Endothelial cell of umbilical vein (primary cell): ENCODE measurements around the gene NEUROD4.

Source experiments
- CTCF ChIP-seq, 2 donors: IDR thresholded peaks; 1 replicate in 1 of 2; 2 replicates in 1 of 2; pipeline ENCODE4 v1.5.1; 2011; ENCODE audit warnings: low read length in 2 of 2, mild to moderate bottlenecking in 2 of 2, moderate library complexity in 2 of 2, control low read depth in 1 of 2, inconsistent platforms in 1 of 2, low read depth in 1 of 2; ENCODE audit not compliant: insufficient read depth in 1 of 2; ENCODE audit errors: extremely low read depth in 1 of 2
- EZH2 ChIP-seq: IDR thresholded peaks from 2 replicates; pipeline ENCODE4 v1.6.1; 2012; ENCODE audit warnings: borderline replicate concordance, low read depth, mild to moderate bottlenecking, moderate library complexity, low read length, inconsistent platforms; ENCODE audit not compliant: severe bottlenecking
- FOS ChIP-seq: IDR thresholded peaks from 2 replicates; pipeline ENCODE4 v1.6.1; 2011; ENCODE audit warnings: mild to moderate bottlenecking, low read length, moderate library complexity, borderline replicate concordance; ENCODE audit not compliant: insufficient read depth
- GATA2 ChIP-seq: IDR thresholded peaks from 2 replicates; pipeline ENCODE4 v1.7.0; 2011; ENCODE audit warnings: low read depth, mild to moderate bottlenecking, moderate library complexity, mixed read lengths, low read length; ENCODE audit not compliant: insufficient read length, insufficient read depth
- JUN ChIP-seq: IDR thresholded peaks from 2 replicates; pipeline ENCODE4 v1.6.1; 2011; ENCODE audit warnings: borderline replicate concordance, low read depth; ENCODE audit not compliant: insufficient read length, insufficient read depth
- MAX ChIP-seq: IDR thresholded peaks from 2 replicates; pipeline ENCODE4 v1.6.1; 2011; ENCODE audit not compliant: insufficient read depth, insufficient read length
- POLR2A ChIP-seq: IDR thresholded peaks from 2 replicates; pipeline ENCODE4 v1.6.1; 2012; ENCODE audit warnings: low read depth, mild to moderate bottlenecking, control low read depth, low read length
- POLR2AphosphoS5 ChIP-seq: IDR thresholded peaks from 2 replicates; pipeline ENCODE4 v1.6.1; 2012; ENCODE audit warnings: low read depth, mild to moderate bottlenecking, control low read depth, low read length, moderate library complexity; ENCODE audit not compliant: insufficient read depth

- TF ChIP-seq CTCF (IDR thresholded peaks at IDR 0.05; ENCODE audit: extremely low read depth in 1 of 2, insufficient read depth in 1 of 2, low read depth in 1 of 2, low read length in 2 of 2) = no peak
- TF ChIP-seq POLR2AphosphoS5 = no peak
- no peak for TF ChIP-seq FOS
- no peak for TF ChIP-seq MAX
- no peak for TF ChIP-seq JUN
- TF ChIP-seq GATA2 = no peak
- TF ChIP-seq EZH2 = no peak
- no peak for TF ChIP-seq POLR2A
Measured at GRCh38 chr12:54977857-54978256, 41.9 kb upstream of the NEUROD4 start.
